Gastrocnemius medialis (tissue), 4 donors: ENCODE data around the gene RND2. TPM values are rescaled to one million over a fixed set of nuclear protein-coding genes. Genes with fewer than 3 reads are reported as not detected.

Source experiments
- ATAC-seq, 2 donors: fragments of 150-250 bp; one replicate each; pipeline ENCODE4 v1.9.1; 2016
- DNase-seq, 2 donors: peaks; one replicate each; pipeline ENCODE4 v3.0.0-alpha.2; 2019
- H3K27ac ChIP-seq, 4 donors: fragments of 200-600 bp; sonication (generic); 1 replicate in 1 of 4; 2 replicates in 3 of 4; pipeline ENCODE4 v1.5.1; 2016 to 2018; ENCODE audit warnings: mild to moderate bottlenecking in 2 of 4, moderate library complexity in 1 of 4
- H3K27me3 ChIP-seq, 3 donors: fragments of 200-600 bp; sonication (generic) in 2 of 3; 1 replicate in 1 of 3; 2 replicates in 2 of 3; pipeline versions ENCODE4 v1.5.1 to v1.6.0; 2016 to 2019; ENCODE audit warnings: mild to moderate bottlenecking in 1 of 3, moderate library complexity in 1 of 3
- H3K36me3 ChIP-seq, 2 donors: fragments of 200-600 bp; sonication (generic) in 1 of 2; one replicate each; pipeline ENCODE4 v1.5.1; 2017 to 2018
- H3K4me1 ChIP-seq, 2 donors: fragments of 200-600 bp; sonication (generic) in 1 of 2; one replicate each; pipeline ENCODE4 v1.5.1; 2016 to 2017; ENCODE audit warnings: mild to moderate bottlenecking in 2 of 2
- H3K4me3 ChIP-seq, 4 donors: fragments of 200-600 bp; sonication (generic) in 3 of 4; 1 replicate in 1 of 4; 2 replicates in 3 of 4; pipeline ENCODE4 v1.5.1; 2016 to 2019; ENCODE audit warnings: mild to moderate bottlenecking in 2 of 4
- H3K9me3 ChIP-seq, 3 donors: fragments of 200-600 bp; sonication (generic) in 2 of 3; 1 replicate in 1 of 3; 2 replicates in 2 of 3; pipeline ENCODE4 v1.5.1; 2016 to 2019
- POLR2A ChIP-seq, 2 donors: fragments of 450-650 bp; IDR thresholded peaks; one replicate each; pipeline ENCODE4 v1.6.1; 2017; ENCODE audit warnings: antibody characterized with exemption in 2 of 2, mild to moderate bottlenecking in 2 of 2, moderate library complexity in 2 of 2
- in situ Hi-C, 4 donors: fragments of 200-750 bp; cut with MboI; loops; one replicate each; pipeline versions ENCODE4 v1.15.0 to v1.8.0; 2017; ENCODE audit warnings: low sequenced_read_pairs in 4 of 4
- intact Hi-C: fragments of 100-400 bp; cut with DNase I; formaldehyde crosslinking; loops from one replicate; pipeline ENCODE4 v1.15.1; 2023; ENCODE audit warnings: low total_unique reads
- total RNA-seq, 4 donors: library from RNA; depleted of rRNA; stranded (reverse); fragments of >200 nt; gene quantifications; one replicate each; pipeline versions ENCODE4 v1.1.0 to v1.2.3, GENCODE V29; 2016
- TF ChIP-seq, protein P1 (sequence below), 5 experiments: fragments of 450-650 bp in 3 of 5; fragments of 200-600 bp in 2 of 5; sonication (generic) in 2 of 5; IDR thresholded peaks in 4 of 5; conservative IDR thresholded peaks in 1 of 5; 1 replicate in 4 of 5; 2 replicates in 1 of 5; pipeline ENCODE4 v1.5.1; 2016 to 2019; ENCODE audit warnings: antibody characterized with exemption in 5 of 5, mild to moderate bottlenecking in 3 of 5, moderate library complexity in 3 of 5

RND2 gene
- total RNA-seq, 4 donors from 2014 or later = 0.04 to 0.10 (median 0.10) TPM; not detected in 1

DNA sequence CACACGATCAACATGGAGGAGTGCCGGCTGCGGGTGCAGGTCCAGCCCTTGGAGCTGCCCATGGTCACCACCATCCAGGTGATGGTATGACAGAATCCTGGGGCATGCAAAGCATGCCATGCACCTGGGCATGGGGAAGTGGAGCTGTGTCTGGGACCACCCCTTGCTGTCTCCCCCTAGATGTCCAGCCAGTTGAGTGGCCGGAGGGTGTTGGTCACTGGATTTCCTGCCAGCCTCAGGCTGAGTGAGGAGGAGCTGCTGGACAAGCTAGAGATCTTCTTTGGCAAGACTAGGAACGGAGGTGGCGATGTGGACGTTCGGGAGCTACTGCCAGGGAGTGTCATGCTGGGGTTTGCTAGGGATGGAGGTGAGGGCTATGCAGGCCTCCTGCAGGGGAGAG, 11.7 kb upstream of the RND2 start:
- H3K9me3 ChIP-seq = no peaks in the 10 kb centered on the region
- peaks cover 0 to 9% of the 10 kb centered on the region in 2 donors for H3K36me3 ChIP-seq
- ATAC-seq = no peak
- no peak for DNase-seq
- peaks cover 13 to 15% of the 10 kb centered on the region in 2 donors for H3K4me1 ChIP-seq
- intact Hi-C loops (no loop called here), in situ Hi-C loops (loop anchor here in 1 of 4 donors (25.0 kb wide), 1 partner anchor 299 kb away; no protein-coding TSS in a partner anchor)
- H3K27me3 ChIP-seq = no peaks in the 10 kb centered on the region
- TF ChIP-seq, protein P1, sequence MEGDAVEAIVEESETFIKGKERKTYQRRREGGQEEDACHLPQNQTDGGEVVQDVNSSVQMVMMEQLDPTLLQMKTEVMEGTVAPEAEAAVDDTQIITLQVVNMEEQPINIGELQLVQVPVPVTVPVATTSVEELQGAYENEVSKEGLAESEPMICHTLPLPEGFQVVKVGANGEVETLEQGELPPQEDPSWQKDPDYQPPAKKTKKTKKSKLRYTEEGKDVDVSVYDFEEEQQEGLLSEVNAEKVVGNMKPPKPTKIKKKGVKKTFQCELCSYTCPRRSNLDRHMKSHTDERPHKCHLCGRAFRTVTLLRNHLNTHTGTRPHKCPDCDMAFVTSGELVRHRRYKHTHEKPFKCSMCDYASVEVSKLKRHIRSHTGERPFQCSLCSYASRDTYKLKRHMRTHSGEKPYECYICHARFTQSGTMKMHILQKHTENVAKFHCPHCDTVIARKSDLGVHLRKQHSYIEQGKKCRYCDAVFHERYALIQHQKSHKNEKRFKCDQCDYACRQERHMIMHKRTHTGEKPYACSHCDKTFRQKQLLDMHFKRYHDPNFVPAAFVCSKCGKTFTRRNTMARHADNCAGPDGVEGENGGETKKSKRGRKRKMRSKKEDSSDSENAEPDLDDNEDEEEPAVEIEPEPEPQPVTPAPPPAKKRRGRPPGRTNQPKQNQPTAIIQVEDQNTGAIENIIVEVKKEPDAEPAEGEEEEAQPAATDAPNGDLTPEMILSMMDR (IDR thresholded peaks at IDR 0.05 in 4 of 5, conservative IDR thresholded peaks at IDR 0.05 in 1 of 5) = no peak
- no peak for TF ChIP-seq POLR2A (IDR thresholded peaks at IDR 0.05)
- H3K4me3 ChIP-seq = no peak overlapping the region
- H3K27ac ChIP-seq = peak overlapping the region; percentile 3 to 78 (median 46)

DNA sequence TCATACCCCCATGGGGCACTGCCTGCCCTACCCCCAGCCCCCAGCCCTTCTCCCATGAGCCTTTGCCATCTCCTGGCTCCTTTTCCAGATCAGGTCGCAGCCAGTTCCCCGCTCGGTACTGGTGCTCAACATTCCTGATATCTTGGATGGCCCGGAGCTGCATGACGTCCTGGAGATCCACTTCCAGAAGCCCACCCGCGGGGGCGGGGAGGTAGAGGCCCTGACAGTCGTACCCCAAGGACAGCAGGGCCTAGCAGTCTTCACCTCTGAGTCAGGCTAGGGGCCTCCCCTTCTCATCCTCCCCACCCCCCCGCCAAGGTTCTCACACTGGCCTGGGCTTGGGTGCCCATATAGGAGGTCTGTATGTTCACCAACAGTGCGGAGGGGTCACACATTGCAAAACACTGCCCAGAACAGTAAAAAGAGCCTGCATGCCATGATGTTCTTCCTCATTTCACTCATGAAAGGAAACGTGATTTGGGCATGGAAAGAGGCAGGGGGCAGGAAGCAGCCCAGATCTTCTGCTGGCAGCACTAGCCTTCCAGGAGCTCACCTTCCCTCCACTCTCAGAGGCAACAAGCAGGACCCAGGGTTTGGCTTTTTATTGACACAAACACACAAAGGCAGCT, 10.9 kb upstream of the RND2 start:
- in situ Hi-C loops = loop anchor here in 1 of 4 donors (25.0 kb wide), 1 partner anchor 298 kb away; no protein-coding TSS in a partner anchor
- intact Hi-C loops = no loop called here
- DNase-seq = no peak

DNA sequence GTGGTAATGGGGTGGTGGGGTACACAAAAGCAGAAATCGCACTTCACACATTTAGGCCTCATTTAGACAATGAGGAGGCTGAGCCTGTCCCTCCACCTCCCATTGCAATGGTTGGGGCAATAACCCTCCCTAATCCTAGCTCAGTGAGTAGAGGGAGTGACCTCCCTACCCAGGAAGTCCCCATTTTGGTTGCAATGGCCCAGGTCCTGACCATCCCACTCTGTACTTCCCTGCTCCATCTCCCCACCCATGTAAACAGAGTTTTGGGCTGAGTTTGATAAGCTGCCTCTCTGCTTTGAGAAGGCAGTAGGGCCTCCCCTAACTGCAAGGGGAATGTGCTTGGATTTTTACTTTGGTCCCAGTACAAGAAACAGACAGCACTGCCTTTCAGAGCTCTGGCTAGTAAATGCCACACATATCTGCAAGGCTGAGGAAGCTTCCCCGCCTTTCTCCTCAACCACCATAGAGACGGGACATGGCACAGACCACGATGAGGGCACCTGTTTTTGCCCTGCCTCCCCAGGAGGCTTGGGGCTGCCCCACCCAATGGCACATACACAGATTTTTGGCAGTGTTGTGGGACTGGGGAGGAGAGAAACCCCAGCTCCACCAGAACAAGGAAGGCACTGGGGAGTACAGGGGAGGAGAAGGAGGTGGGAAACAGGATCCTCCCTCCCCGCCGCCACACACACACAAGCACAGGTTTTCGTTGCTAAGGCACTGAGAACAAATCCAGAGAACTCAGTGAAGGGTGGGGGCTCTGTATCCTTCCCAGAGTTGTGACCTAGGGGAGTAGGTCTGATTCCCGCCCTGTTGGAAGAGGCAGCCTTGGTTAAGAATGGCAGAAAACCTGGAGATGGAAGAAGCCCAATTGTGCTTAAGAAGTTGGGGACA, 10.1 kb upstream of the RND2 start:
- Histone ChIP-seq H3K36me3 (peaks cover 0 to 9% of the 10 kb centered on the region in 2 donors), H3K4me3 (no peak overlapping the region), H3K27ac (peak overlapping the region; percentile 65 to 78 (median 70)), H3K9me3 (no peaks in the 10 kb centered on the region), H3K4me1 (peaks cover 14 to 20% of the 10 kb centered on the region in 2 donors), H3K27me3 (no peaks in the 10 kb centered on the region)
- intact Hi-C loops = no loop called here
- DNase-seq = no peak
- no peak for TF ChIP-seq POLR2A (IDR thresholded peaks at IDR 0.05)
- TF ChIP-seq, protein P1 (IDR thresholded peaks at IDR 0.05 in 4 of 5, conservative IDR thresholded peaks at IDR 0.05 in 1 of 5) = no peak
- in situ Hi-C loops = loop anchor here in 1 of 4 donors (25.0 kb wide), 1 partner anchor 297 kb away; no protein-coding TSS in a partner anchor
- peak in 1 of 2 donors; percentile 13 for ATAC-seq

More for the DNA sequence above, 10.9 kb upstream of the RND2 start:
- Histone ChIP-seq H3K27me3 (no peaks in the 10 kb centered on the region), H3K27ac (peak overlapping the region; percentile 65 to 78 (median 70)), H3K9me3 (no peaks in the 10 kb centered on the region), H3K4me3 (no peak overlapping the region), H3K4me1 (peaks cover 8 to 15% of the 10 kb centered on the region in 2 donors), H3K36me3 (peaks cover 0 to 9% of the 10 kb centered on the region in 2 donors)
- ATAC-seq = no peak
- TF ChIP-seq POLR2A (IDR thresholded peaks at IDR 0.05) = no peak
- TF ChIP-seq, protein P1 (IDR thresholded peaks at IDR 0.05 in 4 of 5, conservative IDR thresholded peaks at IDR 0.05 in 1 of 5) = no peak

DNA sequence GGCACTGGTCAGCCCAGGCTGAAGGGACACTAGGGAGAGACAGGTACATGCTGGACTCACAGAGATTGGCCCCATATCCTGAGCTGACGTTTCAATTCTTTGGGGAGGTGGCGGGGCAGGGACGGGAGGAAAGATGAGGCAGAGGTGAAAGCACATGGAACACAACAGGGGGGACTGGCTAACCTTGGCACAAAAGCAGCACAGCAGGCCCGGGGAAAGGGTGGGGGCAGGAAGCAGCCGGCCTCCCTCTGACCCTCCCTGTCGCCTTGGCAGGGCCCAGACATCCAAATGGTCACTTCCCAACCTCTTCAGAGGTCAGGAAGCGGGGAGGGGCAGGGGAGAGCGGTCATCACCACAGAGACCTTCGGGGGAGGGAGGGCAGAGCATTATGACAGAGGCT, 9.5 kb upstream of the RND2 start:
- ATAC-seq (peak; percentile 37 to 51), DNase-seq (peak in 1 of 2 donors; percentile 50)
- H3K4me1 ChIP-seq = peaks cover 14 to 23% of the 10 kb centered on the region in 2 donors
- no peak overlapping the region for H3K4me3 ChIP-seq
- intact Hi-C loops (no loop called here), in situ Hi-C loops (loop anchor here in 1 of 4 donors (25.0 kb wide), 1 partner anchor 297 kb away; no protein-coding TSS in a partner anchor)
- H3K36me3 ChIP-seq = peaks cover 0 to 9% of the 10 kb centered on the region in 2 donors
- no peaks in the 10 kb centered on the region for H3K9me3 ChIP-seq
- TF ChIP-seq POLR2A (IDR thresholded peaks at IDR 0.05) = peak in 1 of 2 donors; percentile 16
- TF ChIP-seq, protein P1 (IDR thresholded peaks at IDR 0.05 in 4 of 5, conservative IDR thresholded peaks at IDR 0.05 in 1 of 5) = no peak
- H3K27ac ChIP-seq = peak overlapping the region; percentile 65 to 78 (median 70)
- H3K27me3 ChIP-seq = no peaks in the 10 kb centered on the region
